GM23338 (cell line): Measurements from ENCODE around the gene THSD4. TPM values are rescaled to one million over a fixed set of nuclear protein-coding genes. Genes with fewer than 3 reads are reported as not detected.

Experiments used
- ATAC-seq: fragments of 200-7000 bp; cut with Tn5 transposase; 3 replicates; pipeline ENCODE4 v1.9.1; 2020
- DNase-seq: peaks from one replicate; pipeline ENCODE4 v3.0.0-alpha.2; 2015; ENCODE audit warnings: low spot score
- H2AFZ ChIP-seq: fragments of 200-600 bp; sonication (generic); 2 replicates; pipeline ENCODE4 v1.8.0; 2016; ENCODE audit warnings: antibody characterized with exemption, mild to moderate bottlenecking, moderate library complexity
- H3F3A ChIP-seq: fragments of 200-600 bp; sonication (generic); replicated peaks from 2 replicates; pipeline ENCODE4 v1.8.0; 2017; ENCODE audit warnings: antibody characterized with exemption, mixed run types, low read depth
- H3K27ac ChIP-seq: fragments of 200-600 bp; sonication (generic); 2 replicates; pipeline ENCODE4 v1.6.1; 2016; ENCODE audit warnings: low read depth
- H3K27me3 ChIP-seq: fragments of 200-600 bp; sonication (generic); 2 replicates; pipeline ENCODE4 v1.8.0; 2016; ENCODE audit warnings: mild to moderate bottlenecking, mixed run types, moderate library complexity; ENCODE audit not compliant: insufficient read depth
- H3K36me3 ChIP-seq: fragments of 200-600 bp; sonication (generic); 2 replicates; pipeline ENCODE4 v1.8.0; 2016; ENCODE audit warnings: mild to moderate bottlenecking; ENCODE audit not compliant: insufficient read depth
- H3K4me1 ChIP-seq: fragments of 200-600 bp; sonication (generic); 2 replicates; pipeline ENCODE4 v1.8.0; 2016; ENCODE audit warnings: mild to moderate bottlenecking, moderate library complexity; ENCODE audit not compliant: insufficient read depth
- H3K4me2 ChIP-seq: fragments of 200-600 bp; sonication (generic); 2 replicates; pipeline ENCODE4 v1.7.1; 2017; ENCODE audit warnings: mixed run types
- H3K4me3 ChIP-seq: fragments of 200-600 bp; sonication (generic); 2 replicates; pipeline ENCODE4 v1.6.1; 2016; ENCODE audit warnings: mixed run types
- H3K79me2 ChIP-seq: fragments of 200-600 bp; sonication (generic); replicated peaks from 2 replicates; pipeline ENCODE4 v1.8.0; 2017; ENCODE audit warnings: mild to moderate bottlenecking; ENCODE audit not compliant: insufficient read depth
- H3K9me2 ChIP-seq: fragments of 200-600 bp; sonication (generic); 2 replicates; pipeline ENCODE4 v1.8.0; 2017; ENCODE audit not compliant: insufficient read depth
- H4K20me1 ChIP-seq: fragments of 200-600 bp; sonication (generic); replicated peaks from 2 replicates; pipeline ENCODE4 v1.8.0; 2017; ENCODE audit warnings: mild to moderate bottlenecking; ENCODE audit not compliant: insufficient read depth
- H3K27ac Mint-ChIP-seq: 2 replicates; pipeline ENCODE4 v1.8.0; 2020; ENCODE audit warnings: inconsistent platforms, mild to moderate bottlenecking, moderate library complexity, mixed read lengths
- H3K27me3 Mint-ChIP-seq: 3 replicates; pipeline ENCODE4 v1.8.0; 2022; ENCODE audit warnings: low read depth, mild to moderate bottlenecking, moderate library complexity, mixed read lengths, inconsistent platforms; ENCODE audit not compliant: insufficient read depth, poor library complexity
- H3K36me3 Mint-ChIP-seq: 3 replicates; pipeline ENCODE4 v1.8.0; 2021; ENCODE audit warnings: low read depth, mild to moderate bottlenecking, inconsistent platforms, moderate library complexity, mixed read lengths
- H3K4me1 Mint-ChIP-seq: 3 replicates; pipeline ENCODE4 v1.8.0; 2020; ENCODE audit warnings: mild to moderate bottlenecking, inconsistent platforms, mixed read lengths
- H3K4me3 Mint-ChIP-seq: 3 replicates; pipeline ENCODE4 v1.8.0; 2021; ENCODE audit warnings: moderate library complexity, mild to moderate bottlenecking, inconsistent platforms, mixed read lengths
- H3K9me3 Mint-ChIP-seq: 3 replicates; pipeline ENCODE4 v1.8.0; 2020; ENCODE audit warnings: moderate library complexity, mild to moderate bottlenecking, inconsistent platforms, mixed read lengths
- CREB1 ChIP-seq: fragments of 250-450 bp; sonication (Bioruptor Pico); IDR thresholded peaks from 2 replicates; pipeline ENCODE4 v1.5.0; 2020; ENCODE audit warnings: low read depth, mild to moderate bottlenecking, moderate library complexity
- EZH2 ChIP-seq: fragments of 200-600 bp; sonication (generic); IDR thresholded peaks from one replicate; pipeline ENCODE4 v1.8.0; 2017; ENCODE audit warnings: antibody characterized with exemption, mild to moderate bottlenecking, low read depth; ENCODE audit not compliant: unreplicated experiment
- EZH2phosphoT487 ChIP-seq: fragments of 200-600 bp; sonication (generic); IDR thresholded peaks from one replicate; pipeline ENCODE4 v1.8.1; 2018; ENCODE audit warnings: antibody characterized with exemption; ENCODE audit not compliant: unreplicated experiment
- JUNB ChIP-seq: IDR thresholded peaks from one replicate; pipeline ENCODE4 v1.6.1; 2016; ENCODE audit warnings: antibody characterized with exemption; ENCODE audit not compliant: unreplicated experiment
- NANOG ChIP-seq: IDR thresholded peaks from 2 replicates; pipeline ENCODE4 v1.6.1; 2016; ENCODE audit warnings: antibody characterized with exemption, borderline replicate concordance
- POLR2AphosphoS5 ChIP-seq: IDR thresholded peaks from 2 replicates; pipeline ENCODE4 v1.6.1; 2016; ENCODE audit warnings: antibody characterized with exemption, low read depth
- STAT1 ChIP-seq: IDR thresholded peaks from one replicate; pipeline ENCODE4 v1.6.1; 2016; ENCODE audit warnings: antibody characterized with exemption; ENCODE audit not compliant: unreplicated experiment
- ZNF114 ChIP-seq: fragments of 250-450 bp; sonication (Bioruptor Pico); IDR thresholded peaks from 2 replicates; pipeline ENCODE4 v1.5.0; 2020; ENCODE audit warnings: mild to moderate bottlenecking, moderate library complexity
- ZNF331 ChIP-seq: fragments of 250-450 bp; sonication (Bioruptor Pico); IDR thresholded peaks from 2 replicates; pipeline ENCODE4 v1.5.0; 2020; ENCODE audit warnings: low read depth, mild to moderate bottlenecking, moderate library complexity
- polyA plus RNA-seq: library from polyadenylated mRNA; unstranded; fragments of >200 nt; fragmentation: Nextera tagmentation; extraction: Ambion mirVana; gene quantifications from 2 replicates; pipeline ENCODE4 v1.2.1, GENCODE V29; 2016
- total RNA-seq: library from RNA; depleted of rRNA; stranded (reverse); fragments of >200 nt; shearing (Covaris generic); gene quantifications from 2 replicates; pipeline ENCODE4 v1.2.3, GENCODE V29; 2014
- TF ChIP-seq, protein P1 (sequence below), 2 experiments: fragments of 200-600 bp in 1 of 2; sonication (generic) in 1 of 2; conservative IDR thresholded peaks; 2 replicates each; pipeline versions ENCODE4 v1.5.1 to v1.6.1; 2016 to 2017; ENCODE audit warnings: antibody characterized with exemption in 2 of 2, low read depth in 2 of 2, mild to moderate bottlenecking in 2 of 2, moderate library complexity in 1 of 2
- TF ChIP-seq, protein P2 (sequence below): IDR thresholded peaks from one replicate; pipeline ENCODE4 v1.6.1; 2018; ENCODE audit warnings: antibody characterized with exemption; ENCODE audit not compliant: unreplicated experiment
- TF ChIP-seq, protein P3 (sequence below): fragments of 250-450 bp; sonication (Bioruptor Pico); IDR thresholded peaks from 2 replicates; pipeline ENCODE4 v1.5.0; 2020; ENCODE audit warnings: mild to moderate bottlenecking, moderate library complexity

THSD4 gene
- total and polyA plus RNA-seq, 2 experiments from 2014 or later: 2.0 to 7.4 TPM

DNA sequence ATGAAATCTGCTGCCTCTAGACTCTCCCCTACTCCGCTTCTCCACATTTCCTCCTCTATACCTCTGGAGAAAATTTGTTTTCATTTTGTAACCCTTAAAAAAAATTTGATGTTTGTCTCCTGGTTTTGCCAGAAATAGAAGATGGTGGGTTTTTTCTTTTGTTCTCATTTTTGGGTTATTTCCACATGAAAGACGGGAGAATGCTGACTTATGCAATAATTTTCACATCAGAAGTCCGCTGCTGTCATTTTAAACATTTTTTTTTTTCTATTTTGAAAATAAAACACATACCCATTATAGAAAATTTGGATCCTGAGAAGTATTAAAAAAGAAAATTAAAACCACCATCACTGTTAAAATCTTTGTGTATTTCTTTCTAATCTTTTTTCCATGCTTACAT lies 374.3 kb downstream of the THSD4 start:
- no peak overlapping the region for H2AFZ ChIP-seq
- no peak for ATAC-seq
- H3K4me2 ChIP-seq: no peak overlapping the region
- H3K36me3 ChIP-seq: no peaks in the 10 kb centered on the region
- DNase-seq: no peak
- Mint-ChIP-seq H3K9me3 (peaks cover 9% of the 10 kb centered on the region; the same call in 1 of the 3 replicates), H3K36me3 (no peaks in the 10 kb centered on the region; the same call in 2 of the 3 replicates), H3K27me3 (no peaks in the 10 kb centered on the region), H3K4me1 (no peaks in the 10 kb centered on the region), H3K27ac (no peak overlapping the region), H3K4me3 (no peak overlapping the region)
- TF ChIP-seq, protein P1, sequence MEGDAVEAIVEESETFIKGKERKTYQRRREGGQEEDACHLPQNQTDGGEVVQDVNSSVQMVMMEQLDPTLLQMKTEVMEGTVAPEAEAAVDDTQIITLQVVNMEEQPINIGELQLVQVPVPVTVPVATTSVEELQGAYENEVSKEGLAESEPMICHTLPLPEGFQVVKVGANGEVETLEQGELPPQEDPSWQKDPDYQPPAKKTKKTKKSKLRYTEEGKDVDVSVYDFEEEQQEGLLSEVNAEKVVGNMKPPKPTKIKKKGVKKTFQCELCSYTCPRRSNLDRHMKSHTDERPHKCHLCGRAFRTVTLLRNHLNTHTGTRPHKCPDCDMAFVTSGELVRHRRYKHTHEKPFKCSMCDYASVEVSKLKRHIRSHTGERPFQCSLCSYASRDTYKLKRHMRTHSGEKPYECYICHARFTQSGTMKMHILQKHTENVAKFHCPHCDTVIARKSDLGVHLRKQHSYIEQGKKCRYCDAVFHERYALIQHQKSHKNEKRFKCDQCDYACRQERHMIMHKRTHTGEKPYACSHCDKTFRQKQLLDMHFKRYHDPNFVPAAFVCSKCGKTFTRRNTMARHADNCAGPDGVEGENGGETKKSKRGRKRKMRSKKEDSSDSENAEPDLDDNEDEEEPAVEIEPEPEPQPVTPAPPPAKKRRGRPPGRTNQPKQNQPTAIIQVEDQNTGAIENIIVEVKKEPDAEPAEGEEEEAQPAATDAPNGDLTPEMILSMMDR (conservative IDR thresholded peaks at IDR 0.05; ENCODE audit: low read depth in 2 of 2): no peak
- TF ChIP-seq ZNF331 (CRISPR knock-in tag) (no peak), STAT1 (no peak), NANOG (no peak), EZH2phosphoT487 (no peak), ZNF114 (no peak), EZH2 (no peak), POLR2AphosphoS5 (no peak)
- TF ChIP-seq, protein P2, sequence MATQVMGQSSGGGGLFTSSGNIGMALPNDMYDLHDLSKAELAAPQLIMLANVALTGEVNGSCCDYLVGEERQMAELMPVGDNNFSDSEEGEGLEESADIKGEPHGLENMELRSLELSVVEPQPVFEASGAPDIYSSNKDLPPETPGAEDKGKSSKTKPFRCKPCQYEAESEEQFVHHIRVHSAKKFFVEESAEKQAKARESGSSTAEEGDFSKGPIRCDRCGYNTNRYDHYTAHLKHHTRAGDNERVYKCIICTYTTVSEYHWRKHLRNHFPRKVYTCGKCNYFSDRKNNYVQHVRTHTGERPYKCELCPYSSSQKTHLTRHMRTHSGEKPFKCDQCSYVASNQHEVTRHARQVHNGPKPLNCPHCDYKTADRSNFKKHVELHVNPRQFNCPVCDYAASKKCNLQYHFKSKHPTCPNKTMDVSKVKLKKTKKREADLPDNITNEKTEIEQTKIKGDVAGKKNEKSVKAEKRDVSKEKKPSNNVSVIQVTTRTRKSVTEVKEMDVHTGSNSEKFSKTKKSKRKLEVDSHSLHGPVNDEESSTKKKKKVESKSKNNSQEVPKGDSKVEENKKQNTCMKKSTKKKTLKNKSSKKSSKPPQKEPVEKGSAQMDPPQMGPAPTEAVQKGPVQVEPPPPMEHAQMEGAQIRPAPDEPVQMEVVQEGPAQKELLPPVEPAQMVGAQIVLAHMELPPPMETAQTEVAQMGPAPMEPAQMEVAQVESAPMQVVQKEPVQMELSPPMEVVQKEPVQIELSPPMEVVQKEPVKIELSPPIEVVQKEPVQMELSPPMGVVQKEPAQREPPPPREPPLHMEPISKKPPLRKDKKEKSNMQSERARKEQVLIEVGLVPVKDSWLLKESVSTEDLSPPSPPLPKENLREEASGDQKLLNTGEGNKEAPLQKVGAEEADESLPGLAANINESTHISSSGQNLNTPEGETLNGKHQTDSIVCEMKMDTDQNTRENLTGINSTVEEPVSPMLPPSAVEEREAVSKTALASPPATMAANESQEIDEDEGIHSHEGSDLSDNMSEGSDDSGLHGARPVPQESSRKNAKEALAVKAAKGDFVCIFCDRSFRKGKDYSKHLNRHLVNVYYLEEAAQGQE: no peak
- H3K4me1 ChIP-seq: no peaks in the 10 kb centered on the region
- H3F3A ChIP-seq: no peaks in the 10 kb centered on the region
- H3K79me2 ChIP-seq: no peaks in the 10 kb centered on the region
- H3K27ac ChIP-seq: no peak overlapping the region
- no peaks in the 10 kb centered on the region for H3K27me3 ChIP-seq
- H4K20me1 ChIP-seq: no peaks in the 10 kb centered on the region
- H3K9me2 ChIP-seq: 0 out of 2 replicates have a peak, but pooled peaks cover 6% of the 10 kb centered on the region
- H3K4me3 ChIP-seq: no peak overlapping the region

DNA sequence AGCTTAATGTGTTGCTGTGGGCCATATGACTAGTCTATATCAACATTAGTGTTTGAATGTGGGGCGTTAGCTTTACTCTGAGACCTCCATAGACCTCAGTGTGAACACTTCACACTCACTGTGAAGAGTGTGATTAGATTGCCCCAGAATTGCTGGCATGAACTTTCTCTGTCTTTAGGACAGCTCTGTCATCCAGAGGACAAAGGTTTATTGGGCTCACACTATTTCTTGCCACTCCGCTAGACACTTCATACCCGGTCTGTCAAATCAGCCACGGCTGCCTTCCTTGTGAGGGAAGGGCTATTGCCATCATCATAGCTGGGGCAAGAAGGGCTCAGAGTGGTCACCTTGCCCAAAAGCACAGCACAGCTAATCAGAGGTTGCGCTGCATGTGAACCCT lies 378.3 kb downstream of the THSD4 start:
- H3K4me3 ChIP-seq: no peak overlapping the region
- H4K20me1 ChIP-seq: no peaks in the 10 kb centered on the region
- 0 out of 2 replicates have a peak, but pooled peaks cover 3% of the 10 kb centered on the region for H3K9me2 ChIP-seq
- Mint-ChIP-seq H3K27ac (no peak overlapping the region), H3K27me3 (peaks cover 3% of the 10 kb centered on the region), H3K4me3 (no peak overlapping the region), H3K9me3 (peaks cover 2% of the 10 kb centered on the region; the same call in 1 of the 3 replicates), H3K4me1 (no peaks in the 10 kb centered on the region; the same call in 2 of the 3 replicates), H3K36me3 (no peaks in the 10 kb centered on the region; the same call in 2 of the 3 replicates)
- ATAC-seq (no peak), DNase-seq (no peak)
- H3K27me3 ChIP-seq: no peaks in the 10 kb centered on the region
- H3F3A ChIP-seq: no peaks in the 10 kb centered on the region
- H3K79me2 ChIP-seq: no peaks in the 10 kb centered on the region
- no peak overlapping the region for H3K4me2 ChIP-seq
- H3K36me3 ChIP-seq: no peaks in the 10 kb centered on the region
- no peak overlapping the region for H3K27ac ChIP-seq
- H2AFZ ChIP-seq: no peak overlapping the region
- H3K4me1 ChIP-seq: no peaks in the 10 kb centered on the region
- TF ChIP-seq ZNF331 (CRISPR knock-in tag): no peak
- no peak for TF ChIP-seq CREB1 (CRISPR knock-in tag)
- TF ChIP-seq, protein P3, sequence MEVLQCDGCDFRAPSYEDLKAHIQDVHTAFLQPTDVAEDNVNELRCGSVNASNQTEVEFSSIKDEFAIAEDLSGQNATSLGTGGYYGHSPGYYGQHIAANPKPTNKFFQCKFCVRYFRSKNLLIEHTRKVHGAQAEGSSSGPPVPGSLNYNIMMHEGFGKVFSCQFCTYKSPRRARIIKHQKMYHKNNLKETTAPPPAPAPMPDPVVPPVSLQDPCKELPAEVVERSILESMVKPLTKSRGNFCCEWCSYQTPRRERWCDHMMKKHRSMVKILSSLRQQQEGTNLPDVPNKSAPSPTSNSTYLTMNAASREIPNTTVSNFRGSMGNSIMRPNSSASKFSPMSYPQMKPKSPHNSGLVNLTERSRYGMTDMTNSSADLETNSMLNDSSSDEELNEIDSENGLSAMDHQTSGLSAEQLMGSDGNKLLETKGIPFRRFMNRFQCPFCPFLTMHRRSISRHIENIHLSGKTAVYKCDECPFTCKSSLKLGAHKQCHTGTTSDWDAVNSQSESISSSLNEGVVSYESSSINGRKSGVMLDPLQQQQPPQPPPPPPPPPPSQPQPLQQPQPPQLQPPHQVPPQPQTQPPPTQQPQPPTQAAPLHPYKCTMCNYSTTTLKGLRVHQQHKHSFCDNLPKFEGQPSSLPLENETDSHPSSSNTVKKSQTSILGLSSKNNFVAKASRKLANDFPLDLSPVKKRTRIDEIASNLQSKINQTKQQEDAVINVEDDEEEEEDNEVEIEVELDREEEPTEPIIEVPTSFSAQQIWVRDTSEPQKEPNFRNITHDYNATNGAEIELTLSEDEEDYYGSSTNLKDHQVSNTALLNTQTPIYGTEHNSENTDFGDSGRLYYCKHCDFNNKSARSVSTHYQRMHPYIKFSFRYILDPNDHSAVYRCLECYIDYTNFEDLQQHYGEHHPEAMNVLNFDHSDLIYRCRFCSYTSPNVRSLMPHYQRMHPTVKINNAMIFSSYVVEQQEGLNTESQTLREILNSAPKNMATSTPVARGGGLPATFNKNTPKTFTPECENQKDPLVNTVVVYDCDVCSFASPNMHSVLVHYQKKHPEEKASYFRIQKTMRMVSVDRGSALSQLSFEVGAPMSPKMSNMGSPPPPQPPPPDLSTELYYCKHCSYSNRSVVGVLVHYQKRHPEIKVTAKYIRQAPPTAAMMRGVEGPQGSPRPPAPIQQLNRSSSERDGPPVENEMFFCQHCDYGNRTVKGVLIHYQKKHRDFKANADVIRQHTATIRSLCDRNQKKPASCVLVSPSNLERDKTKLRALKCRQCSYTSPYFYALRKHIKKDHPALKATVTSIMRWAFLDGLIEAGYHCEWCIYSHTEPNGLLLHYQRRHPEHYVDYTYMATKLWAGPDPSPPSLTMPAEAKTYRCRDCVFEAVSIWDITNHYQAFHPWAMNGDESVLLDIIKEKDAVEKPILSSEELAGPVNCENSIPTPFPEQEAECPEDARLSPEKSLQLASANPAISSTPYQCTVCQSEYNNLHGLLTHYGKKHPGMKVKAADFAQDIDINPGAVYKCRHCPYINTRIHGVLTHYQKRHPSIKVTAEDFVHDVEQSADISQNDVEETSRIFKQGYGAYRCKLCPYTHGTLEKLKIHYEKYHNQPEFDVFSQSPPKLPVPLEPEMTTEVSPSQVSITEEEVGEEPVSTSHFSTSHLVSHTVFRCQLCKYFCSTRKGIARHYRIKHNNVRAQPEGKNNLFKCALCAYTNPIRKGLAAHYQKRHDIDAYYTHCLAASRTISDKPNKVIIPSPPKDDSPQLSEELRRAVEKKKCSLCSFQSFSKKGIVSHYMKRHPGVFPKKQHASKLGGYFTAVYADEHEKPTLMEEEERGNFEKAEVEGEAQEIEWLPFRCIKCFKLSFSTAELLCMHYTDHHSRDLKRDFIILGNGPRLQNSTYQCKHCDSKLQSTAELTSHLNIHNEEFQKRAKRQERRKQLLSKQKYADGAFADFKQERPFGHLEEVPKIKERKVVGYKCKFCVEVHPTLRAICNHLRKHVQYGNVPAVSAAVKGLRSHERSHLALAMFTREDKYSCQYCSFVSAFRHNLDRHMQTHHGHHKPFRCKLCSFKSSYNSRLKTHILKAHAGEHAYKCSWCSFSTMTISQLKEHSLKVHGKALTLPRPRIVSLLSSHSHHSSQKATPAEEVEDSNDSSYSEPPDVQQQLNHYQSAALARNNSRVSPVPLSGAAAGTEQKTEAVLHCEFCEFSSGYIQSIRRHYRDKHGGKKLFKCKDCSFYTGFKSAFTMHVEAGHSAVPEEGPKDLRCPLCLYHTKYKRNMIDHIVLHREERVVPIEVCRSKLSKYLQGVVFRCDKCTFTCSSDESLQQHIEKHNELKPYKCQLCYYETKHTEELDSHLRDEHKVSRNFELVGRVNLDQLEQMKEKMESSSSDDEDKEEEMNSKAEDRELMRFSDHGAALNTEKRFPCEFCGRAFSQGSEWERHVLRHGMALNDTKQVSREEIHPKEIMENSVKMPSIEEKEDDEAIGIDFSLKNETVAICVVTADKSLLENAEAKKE: no peak
- no peak for TF ChIP-seq ZNF114
- no peak for TF ChIP-seq JUNB
